ENCODE data around the gene SCIMP. TPM values are rescaled to one million over a fixed set of nuclear protein-coding genes. Genes with fewer than 3 reads are reported as not detected.
"Not testable (repeated sequence)": the region's sequence is repeated elsewhere in the genome, so short reads cannot be mapped to it uniquely, and the experiment has no call there.

Gene SCIMP
- total RNA-seq, 1 donor from 2014 or later = not detected

- TF ChIP-seq CTCF (IDR thresholded peaks at IDR 0.05; ENCODE audit: unreplicated experiment) = no peak
- no peak for DNase-seq (ENCODE audit: low spot score)
- Mint-ChIP-seq H3K9me3 (ENCODE audit: unreplicated experiment) (peaks cover 65% of the 10 kb centered on the region), H3K27ac (ENCODE audit: unreplicated experiment) (no peak overlapping the region), H3K36me3 (ENCODE audit: low read depth, unreplicated experiment) (peaks cover 79% of the 10 kb centered on the region), H3K27me3 (ENCODE audit: unreplicated experiment) (peaks cover 17% of the 10 kb centered on the region), H3K4me1 (ENCODE audit: unreplicated experiment) (no peaks in the 10 kb centered on the region), H3K4me3 (ENCODE audit: unreplicated experiment) (peak overlapping the region; percentile 78)
These were observed 51.3 kb downstream of the SCIMP start for GRCh38 chr17:5183410-5183793.

- peaks cover 75% of the 10 kb centered on the region for H3K36me3 Mint-ChIP-seq (ENCODE audit: low read depth, unreplicated experiment)
- H3K4me3 Mint-ChIP-seq (ENCODE audit: unreplicated experiment) = peak overlapping the region; percentile 78
- H3K27me3 Mint-ChIP-seq (ENCODE audit: unreplicated experiment) = peaks cover 17% of the 10 kb centered on the region
- H3K27ac Mint-ChIP-seq (ENCODE audit: unreplicated experiment) = no peak overlapping the region
- no peaks in the 10 kb centered on the region for H3K4me1 Mint-ChIP-seq (ENCODE audit: unreplicated experiment)
- no peak for TF ChIP-seq CTCF (IDR thresholded peaks at IDR 0.05; ENCODE audit: unreplicated experiment)
- no peak for DNase-seq (ENCODE audit: low spot score)
- H3K9me3 Mint-ChIP-seq (ENCODE audit: unreplicated experiment) = peaks cover 62% of the 10 kb centered on the region
These were observed 51.9 kb downstream of the SCIMP start for GRCh38 chr17:5182597-5183409.

- Mint-ChIP-seq H3K4me3 (ENCODE audit: unreplicated experiment) (peak overlapping the region; percentile 80), H3K36me3 (ENCODE audit: low read depth, unreplicated experiment) (peaks cover 69% of the 10 kb centered on the region), H3K4me1 (ENCODE audit: unreplicated experiment) (no peaks in the 10 kb centered on the region), H3K27ac (ENCODE audit: unreplicated experiment) (no peak overlapping the region), H3K27me3 (ENCODE audit: unreplicated experiment) (peaks cover 15% of the 10 kb centered on the region), H3K9me3 (ENCODE audit: unreplicated experiment) (peaks cover 56% of the 10 kb centered on the region)
- no peak for DNase-seq (ENCODE audit: low spot score)
- TF ChIP-seq CTCF (IDR thresholded peaks at IDR 0.05; ENCODE audit: unreplicated experiment) = no peak
These were observed 53.0 kb downstream of the SCIMP start for GRCh38 chr17:5181509-5182305.

GRCh38 chr17:5179003-5179402 is 55.7 kb downstream of the SCIMP start:
- no peak for DNase-seq (ENCODE audit: low spot score)
- peaks cover 62% of the 10 kb centered on the region for H3K36me3 Mint-ChIP-seq (ENCODE audit: low read depth, unreplicated experiment)
- peaks cover 41% of the 10 kb centered on the region for H3K9me3 Mint-ChIP-seq (ENCODE audit: unreplicated experiment)
- H3K4me1 Mint-ChIP-seq (ENCODE audit: unreplicated experiment) = no peaks in the 10 kb centered on the region
- H3K27ac Mint-ChIP-seq (ENCODE audit: unreplicated experiment) = no peak overlapping the region
- no peak for TF ChIP-seq CTCF (IDR thresholded peaks at IDR 0.05; ENCODE audit: unreplicated experiment)
- H3K4me3 Mint-ChIP-seq (ENCODE audit: unreplicated experiment) = peak overlapping the region; percentile 48
- peaks cover 15% of the 10 kb centered on the region for H3K27me3 Mint-ChIP-seq (ENCODE audit: unreplicated experiment)

- peaks cover 25% of the 10 kb centered on the region for H3K36me3 Mint-ChIP-seq (ENCODE audit: low read depth, unreplicated experiment)
- H3K9me3 Mint-ChIP-seq (ENCODE audit: unreplicated experiment) = not testable (repeated sequence)
These were observed 59.6 kb downstream of the SCIMP start for GRCh38 chr17:5175027-5175426.

GRCh38 chr17:5165791-5166564 is 68.7 kb downstream of the SCIMP start:
- not testable (repeated sequence) for DNase-seq (ENCODE audit: low spot score); H3K4me1 Mint-ChIP-seq (ENCODE audit: unreplicated experiment); H3K4me3 Mint-ChIP-seq (ENCODE audit: unreplicated experiment); H3K27me3 Mint-ChIP-seq (ENCODE audit: unreplicated experiment); H3K36me3 Mint-ChIP-seq (ENCODE audit: low read depth, unreplicated experiment); H3K9me3 Mint-ChIP-seq (ENCODE audit: unreplicated experiment); H3K27ac Mint-ChIP-seq (ENCODE audit: unreplicated experiment)

More at GRCh38 chr17:5175027-5175426, 59.6 kb downstream of the SCIMP start:
- H3K27ac Mint-ChIP-seq (ENCODE audit: unreplicated experiment); H3K27me3 Mint-ChIP-seq (ENCODE audit: unreplicated experiment); H3K4me1 Mint-ChIP-seq (ENCODE audit: unreplicated experiment); DNase-seq (ENCODE audit: low spot score): not testable (repeated sequence)
- H3K4me3 Mint-ChIP-seq (ENCODE audit: unreplicated experiment) = peak overlapping the region; percentile 73
